Measurements from ENCODE around the gene ACOT7.

ACOT7 gene

DNA sequence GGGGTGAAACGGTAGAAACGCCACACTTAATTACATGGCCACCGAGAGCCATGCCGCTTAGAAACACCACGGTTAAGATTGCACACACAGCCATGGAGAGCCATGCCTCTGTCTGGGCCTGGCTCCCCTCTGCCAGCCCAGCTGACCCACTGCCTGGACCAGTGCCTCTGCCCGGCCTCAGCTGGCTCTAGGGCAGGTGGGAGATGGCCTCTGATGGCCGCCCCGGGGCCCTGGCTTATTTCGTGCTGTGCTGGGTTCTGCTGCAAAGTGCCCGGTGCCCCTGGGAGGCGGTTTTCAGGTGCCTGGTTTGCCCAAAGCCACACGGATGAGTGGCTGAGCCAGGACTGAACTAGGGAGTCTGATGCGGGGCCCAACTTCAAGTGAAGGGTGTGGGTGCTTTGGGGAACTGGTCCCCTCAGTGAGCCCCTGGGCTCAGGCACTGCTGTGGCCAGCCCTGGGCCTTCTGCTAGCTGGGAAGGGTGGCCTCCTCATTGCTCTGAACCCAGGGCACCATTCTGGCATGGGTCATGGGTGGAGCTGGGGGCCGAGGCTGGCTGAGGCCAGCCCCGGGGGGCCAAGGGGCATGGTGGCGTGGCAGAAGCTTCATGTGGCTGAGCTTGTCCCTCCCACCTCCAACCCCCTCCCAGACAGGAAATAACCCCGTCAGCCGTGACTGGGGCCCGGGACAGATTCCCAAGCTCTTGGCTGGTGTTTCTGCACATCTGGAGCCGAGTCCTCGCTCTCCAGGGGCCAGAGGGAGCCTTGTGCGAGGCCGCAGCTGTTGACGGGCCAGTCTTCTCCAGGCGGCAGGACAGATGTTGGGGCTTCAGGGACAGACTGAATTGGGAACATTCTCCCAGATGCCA lies 130.8 kb downstream of the ACOT7 start:
- DNase-seq, result no peak

GRCh38 chr1:6261615-6261995 lies 132.0 kb downstream of the ACOT7 start:
- DNase-seq, result no peak

GRCh38 chr1:6260961-6261614 lies 132.5 kb downstream of the ACOT7 start, which contains the start of gene GPR153:
Gene GPR153, minus strand, starts transcription at chr1:6261098. Its CDS starts 6,193 bp downstream, at chr1:6254905.
- DNase-seq, result no peak

DNA sequence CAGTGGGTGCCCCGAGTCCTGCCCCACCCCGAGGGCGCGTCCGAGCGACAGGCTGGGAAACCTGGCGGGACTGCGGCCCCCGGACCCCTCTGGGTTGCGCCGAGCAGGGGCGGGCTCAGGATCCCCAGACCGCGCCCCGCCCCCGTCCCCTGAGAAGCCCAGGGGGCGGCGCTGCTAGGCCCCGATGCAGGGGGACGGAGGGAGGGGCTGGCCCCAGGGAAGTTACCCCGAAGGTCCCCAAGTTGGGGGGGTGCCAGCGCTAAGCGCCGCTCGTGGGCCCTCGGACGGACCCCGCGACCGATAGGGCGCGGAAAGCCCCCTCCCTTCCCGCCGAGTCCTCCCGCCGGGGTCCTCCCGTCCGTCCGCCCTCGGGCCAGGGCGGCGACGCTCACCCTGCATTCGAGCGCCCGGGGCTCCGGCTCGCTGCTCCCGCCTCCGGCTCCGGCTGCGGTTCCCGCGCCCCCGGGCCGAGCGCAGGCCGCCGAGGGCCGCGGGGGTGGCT lies 133.1 kb downstream of the ACOT7 start:
- DNase-seq, result no peak

DNA sequence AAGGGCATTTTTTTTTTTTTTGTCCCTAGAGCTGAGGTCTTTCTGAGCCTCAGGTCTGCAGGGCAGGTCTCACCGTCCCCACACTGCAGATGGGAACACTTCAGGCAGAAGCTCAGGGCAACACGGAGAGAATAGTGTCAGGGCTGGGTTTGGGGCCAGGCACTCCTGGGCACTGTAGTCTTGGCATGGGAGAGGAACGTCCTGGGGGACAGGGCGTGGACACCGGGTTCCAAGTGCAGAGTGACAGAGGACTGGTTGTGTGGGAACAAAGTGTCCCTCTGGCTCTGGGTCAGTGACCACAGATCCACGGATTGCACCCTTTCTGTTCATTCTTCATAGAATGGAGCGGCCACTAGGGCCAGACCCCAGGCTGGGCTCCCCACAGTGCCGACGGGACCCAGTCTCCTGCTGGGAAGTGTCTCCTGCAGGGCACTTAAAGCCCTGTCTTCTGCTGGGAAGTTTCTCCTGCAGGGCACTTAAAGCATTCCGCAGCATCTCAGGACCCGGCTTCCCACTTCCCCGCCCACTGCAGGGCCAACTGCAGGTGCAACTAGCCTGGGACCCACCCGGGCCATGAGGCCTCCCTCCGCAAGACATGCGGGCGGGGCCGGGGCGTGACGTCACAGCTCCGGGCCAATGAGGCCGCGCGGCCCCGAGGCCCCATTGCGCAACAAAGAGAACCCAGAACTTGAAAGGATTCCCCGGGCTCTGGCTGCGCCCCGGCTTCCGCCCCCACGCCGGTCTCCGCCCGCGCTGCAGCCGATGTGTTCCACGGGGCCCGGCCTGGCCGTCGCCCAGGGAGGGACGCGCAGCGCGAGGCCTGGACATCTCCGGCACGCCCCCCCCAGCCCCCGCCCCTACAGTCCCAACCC lies 133.8 kb downstream of the ACOT7 start:
- peak; percentile 81 for DNase-seq

DNA sequence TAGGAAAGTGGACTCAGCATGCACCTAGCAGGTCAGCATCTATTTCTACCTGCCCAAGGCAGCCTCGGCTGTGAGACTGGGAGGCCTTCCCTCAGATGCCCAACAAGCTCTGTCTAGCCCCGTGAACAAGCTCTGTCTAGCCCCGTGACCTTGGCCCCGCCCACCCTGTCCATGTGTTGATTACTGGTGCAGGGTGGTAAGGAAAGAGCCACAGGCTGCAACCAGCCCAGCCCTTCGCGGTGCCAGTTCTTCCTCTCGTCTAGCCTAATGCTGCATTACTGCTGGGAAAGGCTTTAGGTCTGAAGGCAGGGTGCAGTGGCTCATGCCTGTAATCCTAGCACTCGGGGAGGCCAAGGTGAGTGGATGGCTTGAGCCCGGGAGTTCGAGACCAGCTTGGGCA lies 134.9 kb downstream of the ACOT7 start:
- DNase-seq, result no peak

GRCh38 chr1:6257541-6258069 lies 136.0 kb downstream of the ACOT7 start:
- no peak for DNase-seq

- DNase-seq, result no peak
Observed at GRCh38 chr1:6256645-6257044, 136.9 kb downstream of the ACOT7 start.

DNA sequence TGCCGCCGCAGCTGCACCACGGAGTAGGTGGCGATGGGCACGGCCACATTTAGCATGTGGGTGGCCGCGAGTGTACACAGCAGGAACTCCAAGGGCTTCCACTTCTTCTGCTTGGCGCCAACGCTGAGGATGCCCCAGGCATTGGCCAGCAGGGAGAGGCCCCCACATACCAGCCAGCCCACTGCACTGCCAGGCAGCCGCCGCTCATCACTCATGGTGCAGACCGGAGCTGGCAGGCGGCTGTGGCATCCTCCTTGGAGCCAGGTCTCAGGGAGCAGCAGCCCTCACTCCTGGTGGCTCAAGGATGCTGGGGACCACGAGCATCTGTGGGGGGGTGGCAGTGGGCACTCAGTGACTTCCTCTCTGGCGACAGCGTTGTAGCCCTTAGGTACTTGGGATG lies 138.9 kb downstream of the ACOT7 start:
- DNase-seq, result no peak

- no peak for DNase-seq
Observed at GRCh38 chr1:6253380-6253779, 140.2 kb downstream of the ACOT7 start.

DNA sequence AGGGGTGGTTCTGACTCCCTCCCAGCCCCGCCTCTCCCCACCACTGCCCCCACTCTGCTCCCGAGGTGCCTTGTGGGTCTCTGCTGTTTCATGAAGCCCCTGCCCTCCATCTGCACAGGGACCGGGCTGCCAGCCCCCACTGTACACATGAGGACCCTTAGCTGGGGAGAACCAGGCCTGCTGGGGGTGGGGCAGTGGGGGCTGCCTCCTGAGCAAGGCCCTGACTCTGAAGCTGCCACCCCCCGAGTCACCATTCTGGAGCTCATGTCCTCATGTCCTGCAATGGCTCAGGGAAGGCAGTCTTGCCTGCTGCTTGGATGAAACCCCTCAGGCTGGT lies 141.2 kb downstream of the ACOT7 start:
- DNase-seq, result no peak

GRCh38 chr1:6251681-6252373 lies 141.7 kb downstream of the ACOT7 start:
- no peak for DNase-seq

GRCh38 chr1:6251233-6251632 lies 142.3 kb downstream of the ACOT7 start:
- DNase-seq, result no peak

GRCh38 chr1:6249739-6250689 lies 143.6 kb downstream of the ACOT7 start:
- no peak for DNase-seq

DNA sequence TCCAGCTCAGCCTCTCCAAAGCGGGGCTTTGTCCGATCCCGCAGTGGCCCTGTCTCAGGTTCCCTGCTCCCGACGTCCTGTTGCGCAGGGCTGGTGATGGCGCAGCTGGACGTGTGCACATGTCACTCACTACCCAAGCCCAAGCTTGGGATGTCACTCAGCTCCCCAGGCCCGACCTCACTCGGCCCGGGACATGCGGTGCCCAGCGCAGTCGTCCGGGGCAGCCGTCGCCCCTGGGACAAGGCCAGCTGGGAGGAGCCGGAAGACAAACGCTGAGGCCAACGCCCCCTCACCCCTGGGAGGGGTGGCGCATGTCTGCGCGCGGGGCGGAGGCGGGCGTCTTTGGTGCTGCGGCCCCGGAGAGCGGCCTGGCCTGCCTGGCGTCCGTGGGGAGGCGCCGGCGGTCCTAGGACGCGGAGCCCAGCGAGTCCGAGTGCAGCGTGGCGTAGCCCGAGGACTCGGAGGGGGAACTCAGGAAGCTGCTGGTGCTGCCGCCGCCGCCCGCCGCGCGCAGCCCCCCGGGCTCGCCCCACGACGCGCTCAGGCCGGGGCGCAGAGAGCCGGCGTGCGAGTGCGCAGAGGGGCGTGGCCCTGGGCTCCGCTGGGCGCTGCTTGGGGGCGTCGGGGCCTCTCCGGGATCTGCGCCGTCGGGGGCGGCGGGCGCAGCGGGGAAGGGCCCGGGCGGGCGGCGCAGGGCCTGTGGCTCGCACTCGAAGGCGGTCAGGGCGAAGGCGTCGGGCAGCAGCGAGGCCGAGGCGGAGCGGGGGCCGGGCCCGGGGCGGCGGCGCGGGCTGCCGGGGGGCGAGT lies 144.4 kb downstream of the ACOT7 start:
- DNase-seq, result no peak

GRCh38 chr1:6248161-6248776 lies 145.3 kb downstream of the ACOT7 start:
- no peak for DNase-seq

DNA sequence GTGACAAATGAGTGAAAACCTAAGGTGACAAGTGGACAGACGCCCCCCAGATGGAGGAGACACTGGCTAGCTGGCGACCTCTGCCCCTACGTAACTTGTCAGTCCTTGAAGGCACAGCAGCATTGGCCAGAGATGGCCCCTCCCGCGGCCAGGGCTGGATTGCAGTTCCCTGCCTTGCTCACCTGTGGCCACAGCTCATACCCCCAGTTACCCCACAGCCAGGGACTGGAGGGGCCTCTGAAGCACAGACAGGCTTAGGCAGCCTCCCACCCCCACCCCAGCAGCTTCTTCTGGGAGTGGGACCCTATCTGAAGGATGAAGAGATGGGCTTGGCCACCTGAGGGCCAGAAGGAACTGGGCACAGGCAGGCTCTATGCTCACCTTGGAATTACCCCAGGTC lies 145.9 kb downstream of the ACOT7 start:
- DNase-seq, result no peak

DNA sequence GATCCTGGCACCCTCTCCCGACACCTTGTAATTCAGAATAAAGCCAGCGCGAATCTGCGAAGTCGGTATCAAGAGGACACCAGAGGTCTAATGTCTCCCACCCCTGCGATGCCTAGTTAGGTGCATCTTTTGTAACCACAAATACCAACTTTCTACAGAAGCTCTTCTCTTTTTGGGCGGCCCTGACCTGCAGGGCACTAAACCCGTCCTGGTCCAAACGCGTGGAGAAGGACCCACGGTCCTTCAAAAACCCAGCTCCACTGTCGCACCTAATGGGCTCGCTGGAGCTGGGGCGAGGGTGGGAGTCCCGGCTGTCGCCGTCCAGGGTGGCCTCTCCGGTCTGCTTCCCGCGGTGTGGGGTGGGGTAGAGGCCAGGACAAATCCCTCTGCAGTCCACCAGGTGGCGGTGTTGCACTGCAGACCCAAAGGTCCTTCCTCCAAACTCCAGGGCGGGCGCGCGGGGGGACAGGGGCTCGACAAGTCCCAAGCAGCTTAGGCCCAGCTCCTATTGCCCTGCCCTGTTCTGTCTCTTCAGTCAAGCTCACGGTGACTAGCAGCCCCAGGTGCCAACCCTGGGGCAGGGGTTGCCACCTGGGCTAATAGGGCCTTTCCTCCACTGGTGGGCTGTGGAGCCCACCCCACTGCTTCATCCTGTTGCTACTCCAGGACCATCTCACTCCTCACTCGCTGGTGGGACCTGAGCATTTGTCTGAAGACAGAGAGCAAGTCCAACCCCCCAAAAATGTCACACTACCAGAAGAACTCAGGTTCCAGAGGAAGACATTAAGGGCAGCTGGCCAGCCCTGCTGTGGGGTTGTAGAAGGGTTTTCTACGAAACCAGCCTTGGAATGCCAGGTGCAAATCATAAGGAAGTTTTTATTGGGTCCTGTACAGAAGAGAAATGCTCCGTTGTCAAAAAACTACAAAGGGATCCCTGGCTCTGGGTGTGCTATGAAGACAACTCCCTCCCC lies 146.8 kb downstream of the ACOT7 start:
- peak; percentile 90 for DNase-seq

Data from islet precursor cell (in vitro differentiated cells).